AG09309 (cell line): ENCODE results near the gene EEF1AKMT4.

ENCODE experiments used
- DNase-seq: peaks from one replicate; pipeline ENCODE4 v3.0.0-alpha.2; 2010; ENCODE audit warnings: low read depth
- H3K4me3 ChIP-seq: 2 replicates; pipeline ENCODE4 v1.5.1; 2011; ENCODE audit warnings: mild to moderate bottlenecking, low read depth, low read length, moderate library complexity; ENCODE audit not compliant: control insufficient read depth
- CTCF ChIP-seq: IDR thresholded peaks from 2 replicates; pipeline ENCODE4 v1.5.1; 2011; ENCODE audit warnings: mild to moderate bottlenecking, low read depth, low read length, inconsistent platforms; ENCODE audit not compliant: insufficient read depth, control insufficient read depth; ENCODE audit errors: missing control alignments

Gene EEF1AKMT4

DNA sequence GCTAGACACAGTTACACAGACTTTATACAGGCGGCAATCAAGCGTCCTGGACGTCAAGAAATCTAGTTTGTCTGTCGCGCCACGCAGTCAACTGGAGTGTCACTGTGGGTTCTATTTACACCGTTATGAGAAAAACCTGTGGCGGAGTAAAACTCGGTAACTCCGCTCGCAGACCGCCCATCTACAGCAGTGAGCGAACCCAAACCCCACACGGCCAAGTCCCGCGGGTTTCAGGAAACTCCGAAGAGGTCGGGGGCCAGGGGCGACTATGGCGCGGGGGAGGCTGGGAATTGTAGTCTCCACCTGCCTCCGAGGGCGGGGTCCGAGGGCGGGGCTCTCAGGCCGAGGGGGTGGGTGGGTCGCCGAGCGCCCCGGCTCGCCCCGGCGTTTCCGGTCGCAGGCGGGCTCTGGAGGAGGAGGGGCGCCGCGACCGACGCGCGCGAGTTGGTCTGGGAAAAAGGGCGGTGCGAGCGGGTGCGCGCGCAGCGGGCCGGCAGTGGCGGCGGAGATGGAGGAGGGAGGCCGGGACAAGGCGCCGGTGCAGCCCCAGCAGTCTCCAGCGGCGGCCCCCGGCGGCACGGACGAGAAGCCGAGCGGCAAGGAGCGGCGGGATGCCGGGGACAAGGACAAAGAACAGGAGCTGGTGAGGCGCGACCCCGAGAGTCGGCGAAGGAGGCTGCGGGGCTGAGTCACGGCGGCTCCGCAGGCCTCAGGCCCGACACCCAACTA, 49.5 kb downstream of the EEF1AKMT4 start, which contains the start of gene PSMD2:
TSS of gene PSMD2 (plus strand) at position 483 of the 729 bp plus-strand sequence. CDS start at position 509, 26 bp downstream.
- no peak for TF ChIP-seq CTCF
- peak; percentile 75 for DNase-seq
- H3K4me3 ChIP-seq, result peak within 1 kb of the TSS; percentile 72

- no peak for DNase-seq
- no peak for TF ChIP-seq CTCF
- peak overlapping the region; percentile 72 for H3K4me3 ChIP-seq
These were observed 50.3 kb downstream of the EEF1AKMT4 start for GRCh38 chr3:184299488-184300377.

DNA sequence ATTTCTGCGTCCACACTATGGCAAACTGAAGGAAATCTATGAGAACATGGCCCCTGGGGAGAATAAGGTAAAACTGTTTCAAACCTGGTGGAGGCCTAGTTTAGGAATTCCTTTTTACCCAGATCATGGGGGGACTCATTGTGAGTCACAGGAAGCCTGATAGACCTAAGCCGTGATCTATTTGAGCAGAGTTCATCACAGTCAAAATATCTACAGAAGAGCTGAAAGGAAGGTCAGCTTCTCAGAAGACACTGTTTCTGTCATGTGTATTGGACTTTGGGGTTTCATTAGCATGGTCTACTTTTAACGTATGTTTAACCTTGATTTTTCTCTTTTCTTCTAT, 50.9 kb downstream of the EEF1AKMT4 start:
- DNase-seq, result no peak
- H3K4me3 ChIP-seq, result peak overlapping the region; percentile 72
- no peak for TF ChIP-seq CTCF

DNA sequence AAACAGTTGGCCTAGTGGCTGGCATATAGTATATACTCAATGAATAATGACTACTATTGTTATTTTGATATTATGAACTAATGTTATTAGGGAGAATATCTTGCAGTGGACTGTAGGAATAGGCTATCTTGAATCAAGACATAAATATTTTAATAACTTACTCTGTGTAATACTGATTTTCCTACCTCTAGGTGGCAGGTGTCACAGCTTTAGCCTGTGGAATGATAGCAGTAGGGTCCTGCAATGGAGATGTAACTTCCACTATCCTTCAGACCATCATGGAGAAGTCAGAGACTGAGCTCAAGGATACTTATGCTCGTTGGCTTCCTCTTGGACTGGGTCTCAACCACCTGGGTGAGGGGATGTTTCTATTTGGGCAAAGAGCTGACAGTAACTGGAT, 56.1 kb downstream of the EEF1AKMT4 start:
- no peak overlapping the region for H3K4me3 ChIP-seq
- DNase-seq, result no peak
- peak; percentile 32 for TF ChIP-seq CTCF

GRCh38 chr3:184306341-184306972, 57.0 kb downstream of the EEF1AKMT4 start:
- no peak for TF ChIP-seq CTCF
- no peak overlapping the region for H3K4me3 ChIP-seq
- DNase-seq, result no peak

- no peak for TF ChIP-seq CTCF
- H3K4me3 ChIP-seq, result no peak overlapping the region
- no peak for DNase-seq
These were observed 58.4 kb downstream of the EEF1AKMT4 start for GRCh38 chr3:184307915-184308314.
